Breast epithelium (tissue), 4 donors: Measurements from ENCODE around the gene GNAZ. TPM values are rescaled to one million over a fixed set of nuclear protein-coding genes. Genes with fewer than 3 reads are reported as not detected.

Source experiments
- DNase-seq, 2 donors: peaks; one replicate each; pipeline ENCODE4 v3.0.0-alpha.2; 2019; ENCODE audit warnings: low spot score in 2 of 2
- H3K27ac ChIP-seq, 2 donors: fragments of 200-600 bp; sonication (generic) in 1 of 2; one replicate each; pipeline ENCODE4 v1.5.1; 2016 to 2019; ENCODE audit warnings: mild to moderate bottlenecking in 1 of 2
- H3K27me3 ChIP-seq, 2 donors: fragments of 200-600 bp; sonication (generic) in 1 of 2; one replicate each; pipeline versions ENCODE4 v1.5.1 to v1.6.0; 2017 to 2019; ENCODE audit warnings: control low read depth in 1 of 2, mild to moderate bottlenecking in 1 of 2
- H3K36me3 ChIP-seq: fragments of 200-600 bp; one replicate; pipeline ENCODE4 v1.5.1; 2019
- H3K4me1 ChIP-seq, 2 donors: fragments of 200-600 bp; sonication (generic); one replicate each; pipeline ENCODE4 v1.5.1; 2016 to 2019; ENCODE audit warnings: control low read depth in 1 of 2
- H3K4me3 ChIP-seq, 3 donors: fragments of 200-600 bp; sonication (generic); 1 replicate in 2 of 3; 2 replicates in 1 of 3; pipeline ENCODE4 v1.5.1; 2016 to 2019; ENCODE audit warnings: mild to moderate bottlenecking in 3 of 3, moderate library complexity in 2 of 3
- H3K9me3 ChIP-seq, 2 donors: fragments of 200-600 bp; sonication (generic) in 1 of 2; one replicate each; pipeline ENCODE4 v1.5.1; 2016 to 2019; ENCODE audit warnings: control low read depth in 1 of 2
- CTCF ChIP-seq, 3 donors: fragments of 450-650 bp; IDR thresholded peaks; one replicate each; pipeline ENCODE4 v1.5.1; 2016 to 2017; ENCODE audit warnings: antibody characterized with exemption in 3 of 3, mild to moderate bottlenecking in 3 of 3, moderate library complexity in 3 of 3
- POLR2A ChIP-seq: fragments of 450-650 bp; IDR thresholded peaks from one replicate; pipeline ENCODE4 v1.6.1; 2016; ENCODE audit warnings: antibody characterized with exemption, mild to moderate bottlenecking, moderate library complexity
- POLR2AphosphoS5 ChIP-seq, 3 donors: sonication (generic); formaldehyde crosslinking; IDR thresholded peaks; one replicate each; pipeline ENCODE4 v1.6.1; 2017; ENCODE audit warnings: antibody characterized with exemption in 3 of 3
- intact Hi-C: fragments of 100-400 bp; cut with DNase I; formaldehyde crosslinking; loops from one replicate; pipeline ENCODE4 v1.15.1; 2023; ENCODE audit warnings: low total_unique reads
- total RNA-seq, 3 donors: library from RNA; depleted of rRNA; stranded (reverse); fragments of >200 nt; gene quantifications; one replicate each; pipeline ENCODE4 v1.1.0, GENCODE V29; 2016

Gene GNAZ
- total RNA-seq, 3 donors from 2014 or later, result 5.0 to 15.7 (median 5.3) TPM

- Histone ChIP-seq H3K4me3 (no peak overlapping the region), H3K27me3 (no peaks in the 10 kb centered on the region), H3K4me1 (peaks cover 4 to 10% of the 10 kb centered on the region in 2 donors), H3K27ac (no peak overlapping the region), H3K36me3 (no peaks in the 10 kb centered on the region), H3K9me3 (no peaks in the 10 kb centered on the region)
- DNase-seq, result no peak
- intact Hi-C loops, result no loop called here
- TF ChIP-seq CTCF (IDR thresholded peaks at IDR 0.05) (no peak), POLR2AphosphoS5 (IDR thresholded peaks at IDR 0.05) (no peak), POLR2A (no peak)
Observed at GRCh38 chr22:23095733-23096342, 25.5 kb downstream of the GNAZ start.

- DNase-seq, result no peak
- H3K36me3 ChIP-seq, result no peaks in the 10 kb centered on the region
- H3K27me3 ChIP-seq, result no peaks in the 10 kb centered on the region
- H3K4me3 ChIP-seq, result no peak overlapping the region
- peak overlapping the region; percentile 83 to 86 for H3K27ac ChIP-seq
- TF ChIP-seq POLR2AphosphoS5 (IDR thresholded peaks at IDR 0.05) (no peak), CTCF (IDR thresholded peaks at IDR 0.05) (no peak), POLR2A (no peak)
- intact Hi-C loops, result no loop called here
- H3K4me1 ChIP-seq, result peaks cover 4 to 10% of the 10 kb centered on the region in 2 donors
- H3K9me3 ChIP-seq, result no peaks in the 10 kb centered on the region
Observed at GRCh38 chr22:23097412-23098229, 27.3 kb downstream of the GNAZ start.

- Histone ChIP-seq H3K36me3 (no peaks in the 10 kb centered on the region), H3K27me3 (no peaks in the 10 kb centered on the region), H3K4me1 (peaks cover 4 to 10% of the 10 kb centered on the region in 2 donors), H3K4me3 (no peak overlapping the region), H3K27ac (peak overlapping the region; percentile 83 to 86), H3K9me3 (no peaks in the 10 kb centered on the region)
- no peak for DNase-seq
- TF ChIP-seq POLR2AphosphoS5 (IDR thresholded peaks at IDR 0.05) (no peak), POLR2A (no peak), CTCF (IDR thresholded peaks at IDR 0.05) (no peak)
- intact Hi-C loops, result no loop called here
Observed at GRCh38 chr22:23098230-23098705, 27.9 kb downstream of the GNAZ start.

- H3K36me3 ChIP-seq, result no peaks in the 10 kb centered on the region
- H3K9me3 ChIP-seq, result no peaks in the 10 kb centered on the region
- peaks cover 4 to 10% of the 10 kb centered on the region in 2 donors for H3K4me1 ChIP-seq
- TF ChIP-seq POLR2A (no peak), POLR2AphosphoS5 (IDR thresholded peaks at IDR 0.05) (peak in 1 of 3 donors; percentile 5)
- intact Hi-C loops, result no loop called here
- peak overlapping the region in 2 of 3 donors; percentile 13 to 45 for H3K4me3 ChIP-seq
- peak overlapping the region; percentile 83 to 86 for H3K27ac ChIP-seq
- peak in 1 of 2 donors; percentile 37 for DNase-seq
- H3K27me3 ChIP-seq, result no peaks in the 10 kb centered on the region
Observed at GRCh38 chr22:23098718-23099530, 28.6 kb downstream of the GNAZ start.

GRCh38 chr22:23099531-23099804 is 29.1 kb downstream of the GNAZ start:
- intact Hi-C loops, result no loop called here
- TF ChIP-seq POLR2A, result no peak
- no peak for TF ChIP-seq CTCF (IDR thresholded peaks at IDR 0.05)
- TF ChIP-seq POLR2AphosphoS5 (IDR thresholded peaks at IDR 0.05), result no peak
- no peaks in the 10 kb centered on the region for H3K27me3 ChIP-seq
- peak overlapping the region; percentile 83 to 86 for H3K27ac ChIP-seq
- no peaks in the 10 kb centered on the region for H3K36me3 ChIP-seq
- no peaks in the 10 kb centered on the region for H3K9me3 ChIP-seq
- no peak for DNase-seq
- peaks cover 4 to 10% of the 10 kb centered on the region in 2 donors for H3K4me1 ChIP-seq
- H3K4me3 ChIP-seq, result no peak overlapping the region
